ENCODE results near the gene SEC22C.

- TF ChIP-seq, protein P1, sequence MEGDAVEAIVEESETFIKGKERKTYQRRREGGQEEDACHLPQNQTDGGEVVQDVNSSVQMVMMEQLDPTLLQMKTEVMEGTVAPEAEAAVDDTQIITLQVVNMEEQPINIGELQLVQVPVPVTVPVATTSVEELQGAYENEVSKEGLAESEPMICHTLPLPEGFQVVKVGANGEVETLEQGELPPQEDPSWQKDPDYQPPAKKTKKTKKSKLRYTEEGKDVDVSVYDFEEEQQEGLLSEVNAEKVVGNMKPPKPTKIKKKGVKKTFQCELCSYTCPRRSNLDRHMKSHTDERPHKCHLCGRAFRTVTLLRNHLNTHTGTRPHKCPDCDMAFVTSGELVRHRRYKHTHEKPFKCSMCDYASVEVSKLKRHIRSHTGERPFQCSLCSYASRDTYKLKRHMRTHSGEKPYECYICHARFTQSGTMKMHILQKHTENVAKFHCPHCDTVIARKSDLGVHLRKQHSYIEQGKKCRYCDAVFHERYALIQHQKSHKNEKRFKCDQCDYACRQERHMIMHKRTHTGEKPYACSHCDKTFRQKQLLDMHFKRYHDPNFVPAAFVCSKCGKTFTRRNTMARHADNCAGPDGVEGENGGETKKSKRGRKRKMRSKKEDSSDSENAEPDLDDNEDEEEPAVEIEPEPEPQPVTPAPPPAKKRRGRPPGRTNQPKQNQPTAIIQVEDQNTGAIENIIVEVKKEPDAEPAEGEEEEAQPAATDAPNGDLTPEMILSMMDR (IDR thresholded peaks at IDR 0.05) = peak in 1 of 4 donors; percentile 16
- TF ChIP-seq POLR2A (IDR thresholded peaks at IDR 0.05) = no peak
Observed at GRCh38 chr3:42601896-42602581, 20.3 kb upstream of the SEC22C start.
